ENCODE data around the gene KRT15. TPM values are rescaled to one million over a fixed set of nuclear protein-coding genes. Genes with fewer than 3 reads are reported as not detected.

Gene KRT15
- total RNA-seq, 4 donors from 2014 or later = 802 to 1,380 (median 1,140) TPM

DNA sequence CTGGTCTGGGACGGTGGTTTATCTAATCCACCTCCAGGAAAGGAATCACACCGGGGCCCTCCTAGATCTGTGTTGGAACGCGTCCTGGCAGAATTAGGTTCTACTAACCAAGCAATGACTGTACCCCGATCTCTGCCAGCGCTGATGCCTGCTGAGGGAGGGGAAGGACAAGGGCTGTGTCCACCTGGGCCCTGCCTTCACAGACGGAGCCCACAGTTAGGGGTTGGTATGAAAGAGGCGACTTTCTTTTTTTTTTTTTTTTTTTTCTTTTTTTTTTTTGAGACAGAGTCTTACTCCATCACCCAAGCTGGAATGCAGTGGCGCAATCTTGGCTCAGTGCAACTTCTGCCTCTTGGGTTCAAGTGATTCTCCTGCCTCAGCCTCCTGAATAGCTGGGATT is 19.3 kb upstream of the KRT15 start:
- TF ChIP-seq POLR2A (IDR thresholded peaks at IDR 0.05) = no peak
- intact Hi-C loops (cut with DNase I; ENCODE audit: low total_unique reads) = no loop called here
- no peak overlapping the region for H3K4me3 ChIP-seq (ENCODE audit: low read depth, poor library complexity, severe bottlenecking)
- DNase-seq (ENCODE audit: low spot score in 2 of 2) = no peak
- 54 to 78% methylated on average over 9 of the region's 9 CpGs for WGBS, 2 donors

DNA sequence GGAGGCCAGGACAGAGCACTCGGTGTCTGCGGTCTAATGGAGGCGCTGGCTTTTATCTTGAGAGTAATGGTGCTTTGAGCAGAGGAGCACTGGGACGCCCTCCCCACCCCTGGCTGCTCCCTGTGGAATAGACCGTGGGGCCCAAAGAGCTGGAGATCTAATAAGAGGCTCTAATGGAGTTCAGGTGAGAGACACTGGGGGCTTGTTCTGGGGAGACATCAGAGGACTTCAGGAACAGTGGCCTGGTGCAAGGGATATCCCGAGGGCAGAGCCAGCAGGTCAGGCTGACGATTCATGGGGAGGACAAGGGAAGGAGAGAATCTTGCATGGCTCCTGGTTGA is 18.9 kb upstream of the KRT15 start:
- no peak for DNase-seq (ENCODE audit: low spot score in 2 of 2)
- no peak overlapping the region for H3K4me3 ChIP-seq (ENCODE audit: low read depth, poor library complexity, severe bottlenecking)
- WGBS, 2 donors = 80 to 82% methylated on average over 6 to 7 of the region's 7 CpGs
- no peak for TF ChIP-seq POLR2A (IDR thresholded peaks at IDR 0.05)
- TF ChIP-seq, protein P1, sequence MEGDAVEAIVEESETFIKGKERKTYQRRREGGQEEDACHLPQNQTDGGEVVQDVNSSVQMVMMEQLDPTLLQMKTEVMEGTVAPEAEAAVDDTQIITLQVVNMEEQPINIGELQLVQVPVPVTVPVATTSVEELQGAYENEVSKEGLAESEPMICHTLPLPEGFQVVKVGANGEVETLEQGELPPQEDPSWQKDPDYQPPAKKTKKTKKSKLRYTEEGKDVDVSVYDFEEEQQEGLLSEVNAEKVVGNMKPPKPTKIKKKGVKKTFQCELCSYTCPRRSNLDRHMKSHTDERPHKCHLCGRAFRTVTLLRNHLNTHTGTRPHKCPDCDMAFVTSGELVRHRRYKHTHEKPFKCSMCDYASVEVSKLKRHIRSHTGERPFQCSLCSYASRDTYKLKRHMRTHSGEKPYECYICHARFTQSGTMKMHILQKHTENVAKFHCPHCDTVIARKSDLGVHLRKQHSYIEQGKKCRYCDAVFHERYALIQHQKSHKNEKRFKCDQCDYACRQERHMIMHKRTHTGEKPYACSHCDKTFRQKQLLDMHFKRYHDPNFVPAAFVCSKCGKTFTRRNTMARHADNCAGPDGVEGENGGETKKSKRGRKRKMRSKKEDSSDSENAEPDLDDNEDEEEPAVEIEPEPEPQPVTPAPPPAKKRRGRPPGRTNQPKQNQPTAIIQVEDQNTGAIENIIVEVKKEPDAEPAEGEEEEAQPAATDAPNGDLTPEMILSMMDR (IDR thresholded peaks at IDR 0.05) = no peak
- intact Hi-C loops (cut with DNase I; ENCODE audit: low total_unique reads) = no loop called here

DNA sequence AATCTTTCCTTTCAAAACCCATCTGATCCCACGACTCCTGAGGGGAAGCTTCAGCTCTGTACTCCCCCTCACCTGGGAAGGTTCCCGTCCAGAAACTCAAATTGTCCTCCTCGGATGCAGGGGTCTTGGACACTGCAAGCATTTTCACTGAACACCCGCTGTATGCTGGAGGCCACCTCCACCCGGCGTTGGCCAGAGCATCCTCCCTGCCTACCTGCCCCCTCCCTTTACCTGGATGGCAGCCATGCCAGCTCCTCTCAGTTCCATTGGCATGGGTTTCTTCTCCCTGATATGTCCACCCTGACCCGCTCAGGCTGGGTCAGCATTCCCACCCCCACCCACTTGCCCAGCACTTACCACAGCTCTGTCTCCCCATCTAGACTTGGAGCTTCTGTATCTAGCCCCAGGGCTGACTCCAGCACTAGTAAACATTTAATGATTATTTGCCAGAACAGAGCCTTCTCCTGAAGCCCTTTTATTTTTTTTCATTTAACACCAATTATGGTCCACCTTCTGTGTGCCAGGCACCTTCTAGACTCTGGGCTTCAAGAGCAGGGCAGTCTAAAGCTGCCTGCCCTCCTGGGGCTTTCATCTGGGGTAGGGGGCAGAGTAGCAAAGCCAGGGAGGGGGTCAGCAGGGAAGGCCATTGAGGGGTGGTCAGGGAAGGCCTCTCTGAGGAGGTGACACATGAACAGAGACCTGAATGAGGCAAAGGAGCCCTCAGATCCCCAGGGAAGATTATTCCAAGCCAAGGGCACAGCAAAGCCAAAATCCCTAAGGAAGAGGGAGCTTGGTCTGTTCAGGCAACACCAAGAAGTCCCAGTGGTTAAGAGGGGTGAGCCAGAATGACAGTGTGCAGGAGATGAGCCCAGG is 18.3 kb upstream of the KRT15 start:
- H3K4me3 ChIP-seq (ENCODE audit: low read depth, poor library complexity, severe bottlenecking) = no peak overlapping the region
- TF ChIP-seq, protein P1 (IDR thresholded peaks at IDR 0.05) = no peak
- no peak for TF ChIP-seq POLR2A (IDR thresholded peaks at IDR 0.05)
- no peak for DNase-seq (ENCODE audit: low spot score in 2 of 2)
- WGBS, 2 donors = 78 to 85% methylated on average over 7 of the region's 7 CpGs
- intact Hi-C loops (cut with DNase I; ENCODE audit: low total_unique reads) = no loop called here

DNA sequence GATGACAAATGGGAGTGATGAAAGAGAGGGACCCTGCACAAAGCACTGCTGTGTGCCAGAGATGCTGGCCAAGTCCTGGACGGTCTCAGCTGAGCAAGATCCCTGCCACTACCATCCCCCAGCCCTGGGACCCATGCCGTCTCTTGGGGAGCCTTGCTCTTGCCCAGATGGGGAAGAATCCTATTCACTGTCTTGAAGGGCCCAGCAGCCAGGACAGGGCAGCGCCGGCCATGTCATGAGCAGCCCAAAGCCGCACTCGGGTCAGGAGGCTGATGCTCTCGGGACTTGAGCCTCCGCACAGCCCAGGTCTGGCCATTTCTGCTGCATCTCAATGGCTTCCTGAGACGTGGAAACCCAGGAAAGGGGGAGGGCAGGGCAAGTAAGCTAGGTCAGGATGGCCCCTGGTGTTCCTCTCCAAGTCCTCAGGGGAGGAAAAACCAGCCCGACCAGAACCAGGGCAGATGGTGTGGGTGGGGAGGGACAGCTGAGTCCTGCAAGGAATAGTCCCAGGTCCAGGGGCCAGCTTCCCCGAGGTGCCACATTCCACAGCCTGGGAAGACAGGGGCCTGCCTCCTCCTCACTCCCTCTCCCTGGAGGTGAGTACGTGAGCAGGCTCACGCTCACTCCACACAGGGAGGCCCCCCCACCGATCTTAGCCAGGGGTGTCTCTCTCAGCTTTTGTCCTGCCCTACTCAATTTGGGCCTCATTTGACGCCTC is 17.2 kb upstream of the KRT15 start:
- no peak for DNase-seq (ENCODE audit: low spot score in 2 of 2)
- no peak overlapping the region for H3K4me3 ChIP-seq (ENCODE audit: low read depth, poor library complexity, severe bottlenecking)
- WGBS, 2 donors = 37 to 53% methylated on average over 9 to 13 of the region's 15 CpGs
- intact Hi-C loops (cut with DNase I; ENCODE audit: low total_unique reads) = no loop called here
- no peak for TF ChIP-seq POLR2A (IDR thresholded peaks at IDR 0.05)
- TF ChIP-seq, protein P1 (IDR thresholded peaks at IDR 0.05) = no peak

DNA sequence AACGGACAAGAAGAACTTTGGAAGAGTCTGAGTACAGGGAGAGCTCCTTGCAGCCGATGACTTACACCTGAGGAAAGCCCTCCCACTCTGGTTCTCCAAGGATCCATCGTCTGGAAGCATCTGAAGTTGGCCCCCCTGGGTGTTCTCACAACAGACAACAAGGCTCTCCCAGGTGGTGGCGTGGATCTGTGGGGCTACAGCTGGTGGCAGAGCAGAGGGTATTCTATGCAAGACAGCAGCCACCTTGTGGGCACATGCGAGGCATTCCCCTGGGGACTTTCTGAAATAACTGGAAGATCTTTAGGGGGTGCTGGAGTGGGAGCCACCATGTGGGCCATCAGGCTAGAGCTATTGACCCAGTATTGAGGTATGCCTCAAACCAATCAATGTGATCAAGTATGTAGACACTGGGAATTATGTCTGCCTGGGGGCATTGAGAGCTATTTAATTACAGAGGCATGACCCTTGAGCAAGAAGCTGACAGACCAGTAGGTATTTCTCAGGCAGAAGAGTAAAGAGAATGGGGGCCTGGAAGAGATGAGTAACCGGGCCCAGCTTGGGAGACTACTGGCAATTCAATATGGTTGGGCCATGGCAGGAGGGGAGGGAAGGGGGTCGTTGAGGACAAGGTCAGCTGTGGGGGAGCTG is 16.3 kb upstream of the KRT15 start:
- no peak for DNase-seq (ENCODE audit: low spot score in 2 of 2)
- intact Hi-C loops (cut with DNase I; ENCODE audit: low total_unique reads) = no loop called here
- 67 to 77% methylated on average over 7 of the region's 7 CpGs for WGBS, 2 donors
- H3K4me3 ChIP-seq (ENCODE audit: low read depth, poor library complexity, severe bottlenecking) = no peak overlapping the region
- TF ChIP-seq POLR2A (IDR thresholded peaks at IDR 0.05) = no peak
- TF ChIP-seq, protein P1 (IDR thresholded peaks at IDR 0.05) = no peak

DNA sequence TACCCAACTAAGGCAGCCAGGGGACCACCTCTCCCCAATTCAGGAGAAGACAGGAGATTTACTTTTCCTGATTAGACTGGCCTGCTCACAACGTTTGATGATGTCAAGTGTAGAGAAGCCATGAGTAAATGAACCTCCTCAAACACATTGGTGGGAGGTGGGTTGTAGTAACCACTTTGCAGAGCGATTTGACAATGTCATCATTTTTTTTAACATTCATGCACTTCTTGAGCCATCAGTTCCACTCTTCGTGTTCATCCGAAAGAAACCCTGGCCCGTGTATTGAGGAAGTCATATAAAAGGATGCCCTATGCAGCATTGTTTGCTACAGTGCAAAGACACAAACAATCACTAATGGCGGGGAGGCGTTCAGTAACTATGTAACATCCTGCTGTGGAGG is 14.9 kb upstream of the KRT15 start:
- no peak for DNase-seq (ENCODE audit: low spot score in 2 of 2)
- 84 to 85% methylated on average over 7 of the region's 7 CpGs for WGBS, 2 donors
- intact Hi-C loops (cut with DNase I; ENCODE audit: low total_unique reads) = no loop called here
- H3K4me3 ChIP-seq (ENCODE audit: low read depth, poor library complexity, severe bottlenecking) = no peak overlapping the region
- TF ChIP-seq, protein P1 (IDR thresholded peaks at IDR 0.05) = no peak
- no peak for TF ChIP-seq POLR2A (IDR thresholded peaks at IDR 0.05)

All from lower leg skin (tissue), 4 donors.